ENCODE data around the gene PKIB.

Gene PKIB

GRCh38 chr6:122751326-122751725 is 141.1 kb downstream of the PKIB start:
- TF ChIP-seq CTCF (IDR thresholded peaks at IDR 0.05) = no peak

GRCh38 chr6:122752459-122752858 is 142.3 kb downstream of the PKIB start:
- TF ChIP-seq CTCF (IDR thresholded peaks at IDR 0.05) = no peak

- no peak for TF ChIP-seq CTCF (IDR thresholded peaks at IDR 0.05)
Observed at GRCh38 chr6:122753000-122753687, 142.9 kb downstream of the PKIB start.

- no peak for TF ChIP-seq CTCF (IDR thresholded peaks at IDR 0.05)
Observed at GRCh38 chr6:122753688-122754056, 143.5 kb downstream of the PKIB start.

- no peak for TF ChIP-seq CTCF (IDR thresholded peaks at IDR 0.05)
Observed at GRCh38 chr6:122754191-122754731, 144.1 kb downstream of the PKIB start.

GRCh38 chr6:122755901-122756300 is 145.7 kb downstream of the PKIB start:
- TF ChIP-seq CTCF (IDR thresholded peaks at IDR 0.05) = no peak

- TF ChIP-seq CTCF (IDR thresholded peaks at IDR 0.05) = no peak
Observed at GRCh38 chr6:122758927-122759334, 148.7 kb downstream of the PKIB start.

GRCh38 chr6:122760330-122760729 is 150.1 kb downstream of the PKIB start:
- TF ChIP-seq CTCF (IDR thresholded peaks at IDR 0.05) = no peak

Data from LNCAP (cell line).